Skeletal muscle tissue (tissue), 4 donors: ENCODE results near the gene PSMB7. TPM values are rescaled to one million over a fixed set of nuclear protein-coding genes. Genes with fewer than 3 reads are reported as not detected.
"Not testable (repeated sequence)": the region's sequence is repeated elsewhere in the genome, so short reads cannot be mapped to it uniquely, and the experiment has no call there.

ENCODE experiments used
- H3K27ac ChIP-seq: one replicate; pipeline ENCODE4 v1.7.0; 2013; ENCODE audit warnings: mild to moderate bottlenecking, low read depth, low read length, inconsistent platforms
- H3K27me3 ChIP-seq, 3 donors: one replicate each; pipeline ENCODE4 v1.7.0; 2013; ENCODE audit warnings: low read length in 3 of 3; ENCODE audit not compliant: control insufficient read depth in 3 of 3, insufficient read depth in 3 of 3
- H3K36me3 ChIP-seq, 3 donors: one replicate each; pipeline ENCODE4 v1.7.0; 2013; ENCODE audit warnings: low read length in 3 of 3; ENCODE audit not compliant: control insufficient read depth in 3 of 3, insufficient read depth in 3 of 3
- H3K4me1 ChIP-seq, 3 donors: one replicate each; pipeline ENCODE4 v1.7.0; 2013; ENCODE audit warnings: low read length in 3 of 3, mild to moderate bottlenecking in 3 of 3; ENCODE audit not compliant: control insufficient read depth in 3 of 3, insufficient read depth in 3 of 3
- H3K4me3 ChIP-seq, 3 donors: one replicate each; pipeline ENCODE4 v1.7.0; 2013; ENCODE audit warnings: low read length in 3 of 3
- H3K9ac ChIP-seq, 3 donors: one replicate each; pipeline ENCODE4 v1.7.0; 2013; ENCODE audit warnings: low read length in 3 of 3, mild to moderate bottlenecking in 3 of 3, moderate library complexity in 2 of 3, low read depth in 1 of 3
- H3K9me3 ChIP-seq, 3 donors: one replicate each; pipeline ENCODE4 v1.7.0; 2013; ENCODE audit warnings: low read length in 3 of 3; ENCODE audit not compliant: control insufficient read depth in 3 of 3
- total RNA-seq: library from RNA; depleted of rRNA; stranded (reverse); fragments of >200 nt; gene quantifications from one replicate; pipeline ENCODE4 v1.2.3, GENCODE V29; 2014
- donor health status: Osteomylitis.

Gene PSMB7
- total RNA-seq, 1 donor from 2014 or later: 215 TPM

DNA sequence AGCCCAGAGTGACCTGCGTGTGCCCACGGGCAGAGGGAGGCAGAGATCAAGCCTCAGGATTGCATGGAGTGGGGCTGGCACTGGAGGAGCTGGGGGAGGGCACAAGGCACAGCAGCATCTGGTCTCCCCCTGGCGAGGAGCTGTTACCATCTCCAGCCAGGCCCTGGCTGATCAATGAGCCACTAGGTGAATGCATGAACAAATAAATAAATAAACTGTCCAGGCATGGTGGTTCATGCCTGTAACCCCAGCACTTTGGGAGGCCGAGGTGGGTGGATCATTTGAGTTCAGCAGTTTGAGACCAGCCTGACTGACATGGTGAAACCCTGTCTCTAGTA is 14.3 kb upstream of the PSMB7 start:
- Histone ChIP-seq H3K36me3 (no peaks in the 10 kb centered on the region), H3K9ac (no peak overlapping the region), H3K4me1 (peaks cover 0 to 5% (median 0%) of the 10 kb centered on the region in 3 donors), H3K9me3 (no peaks in the 10 kb centered on the region), H3K4me3 (peak overlapping the region in 1 of 3 donors; percentile 49), H3K27ac (no peak overlapping the region), H3K27me3 (peaks cover 0 to 2% (median 0%) of the 10 kb centered on the region in 3 donors)

DNA sequence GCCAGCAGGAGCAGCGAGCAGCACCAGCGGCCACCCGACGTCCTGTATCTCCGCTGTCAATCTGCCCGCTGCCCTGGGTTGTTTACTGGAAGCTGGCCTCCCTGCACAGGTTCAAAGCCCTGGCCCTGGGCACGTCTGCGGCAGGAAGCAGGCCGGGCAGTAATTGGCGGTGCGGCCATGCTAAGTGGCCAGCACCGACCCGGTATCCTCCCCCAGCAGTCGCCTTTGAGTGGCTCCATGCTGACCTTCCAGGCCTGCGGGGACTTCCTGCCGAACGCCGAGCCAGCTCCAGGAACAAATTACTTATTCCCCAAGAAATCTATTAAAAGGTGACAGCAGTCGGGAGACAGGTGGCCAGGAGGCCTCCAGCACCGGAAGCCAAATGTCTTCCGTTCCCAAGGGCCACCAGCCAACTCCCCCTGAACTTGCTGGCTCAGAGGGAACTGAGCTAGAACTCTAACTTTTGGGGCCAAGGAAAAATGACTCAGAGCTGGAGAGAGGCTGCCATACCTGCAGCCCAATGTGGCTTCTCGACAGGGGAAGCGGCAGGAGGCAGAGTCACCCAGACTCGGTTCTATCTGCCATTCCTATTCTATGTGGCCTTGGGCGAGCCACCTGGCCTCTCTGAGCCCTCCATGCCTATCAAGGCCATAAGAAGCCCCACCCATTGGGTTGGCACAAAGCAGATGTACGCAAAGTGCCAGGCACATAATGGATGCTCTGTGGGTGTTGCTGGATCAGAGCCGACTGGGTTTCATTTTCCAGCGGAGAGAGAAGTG is 13.7 kb upstream of the PSMB7 start:
- Histone ChIP-seq H3K4me1 (peaks cover 0 to 5% (median 0%) of the 10 kb centered on the region in 3 donors), H3K27me3 (peaks cover 0 to 4% (median 0%) of the 10 kb centered on the region in 3 donors), H3K36me3 (no peaks in the 10 kb centered on the region)

DNA sequence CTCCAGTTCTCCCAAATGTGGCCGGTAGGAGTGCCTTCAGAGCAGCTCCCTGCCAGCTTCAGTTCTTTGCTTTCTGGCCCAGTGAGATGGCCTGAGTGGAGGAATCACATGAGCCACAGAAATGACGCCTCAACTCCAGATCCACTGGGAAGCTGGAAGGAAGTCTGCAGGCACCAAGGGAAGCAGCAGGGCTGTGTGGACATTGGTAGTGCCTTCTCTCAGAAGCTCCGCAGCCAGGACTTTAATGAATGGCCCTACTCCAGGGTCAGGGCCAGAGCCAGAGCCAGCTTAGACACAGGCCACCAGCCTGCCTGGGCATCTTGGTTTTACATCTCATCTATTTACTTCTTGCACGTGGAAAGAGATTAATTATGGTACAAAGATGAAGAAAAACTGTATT is 12.0 kb upstream of the PSMB7 start:
- no peak overlapping the region for H3K9ac ChIP-seq
- no peaks in the 10 kb centered on the region for H3K9me3 ChIP-seq
- no peak overlapping the region for H3K4me3 ChIP-seq
- H3K4me1 ChIP-seq: peaks cover 0 to 5% (median 0%) of the 10 kb centered on the region in 3 donors
- no peak overlapping the region for H3K27ac ChIP-seq
- H3K36me3 ChIP-seq: no peaks in the 10 kb centered on the region
- H3K27me3 ChIP-seq: peaks cover 0 to 10% (median 0%) of the 10 kb centered on the region in 3 donors

More for the DNA sequence above, 13.7 kb upstream of the PSMB7 start:
- Histone ChIP-seq H3K4me3 (peak overlapping the region in 1 of 3 donors; percentile 49), H3K9me3 (no peaks in the 10 kb centered on the region), H3K27ac (no peak overlapping the region), H3K9ac (peak overlapping the region in 1 of 3 donors; percentile 45)

DNA sequence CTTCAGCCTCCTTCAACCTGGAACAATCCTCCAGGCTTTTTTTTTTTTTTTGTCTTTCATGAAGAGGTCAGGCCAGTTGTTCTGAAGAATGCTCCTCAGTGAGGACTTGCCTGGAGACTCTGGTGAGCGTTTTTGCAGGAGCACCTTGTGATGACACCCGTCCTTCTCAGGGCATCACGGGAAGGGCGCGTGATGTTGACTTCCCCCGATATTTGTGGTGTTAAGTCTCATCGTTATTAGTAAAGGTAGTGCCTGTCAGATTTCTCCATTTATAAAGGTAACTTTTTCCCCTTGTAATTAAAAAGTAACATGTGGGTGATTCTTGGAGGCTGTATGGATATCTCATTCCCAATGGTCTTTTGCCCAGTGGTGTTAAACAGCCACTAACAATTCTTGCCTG is 11.1 kb upstream of the PSMB7 start:
- peaks cover 0 to 8% (median 0%) of the 10 kb centered on the region in 3 donors for H3K27me3 ChIP-seq

DNA sequence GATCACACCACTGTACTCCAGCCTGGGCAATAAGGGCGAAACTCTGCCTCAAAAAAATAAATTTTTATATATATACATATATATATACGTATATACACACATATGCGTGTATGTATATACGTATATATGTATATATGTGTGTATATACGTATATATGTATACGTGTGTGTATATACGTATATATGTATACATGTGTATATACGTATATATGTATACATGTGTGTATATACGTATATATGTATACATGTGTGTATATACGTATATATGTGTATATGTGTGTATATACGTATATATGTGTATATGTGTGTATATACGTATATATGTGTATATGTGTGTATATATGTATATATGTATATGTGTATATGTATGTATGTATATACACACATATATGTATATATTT is 10.5 kb upstream of the PSMB7 start:
- not testable (repeated sequence) for H3K36me3 ChIP-seq, H3K27me3 ChIP-seq, H3K9me3 ChIP-seq, H3K27ac ChIP-seq, H3K4me1 ChIP-seq, H3K4me3 ChIP-seq, H3K9ac ChIP-seq

More for the DNA sequence above, 11.1 kb upstream of the PSMB7 start:
- Histone ChIP-seq H3K9me3 (no peaks in the 10 kb centered on the region), H3K9ac (no peak overlapping the region), H3K4me3 (no peak overlapping the region), H3K36me3 (no peaks in the 10 kb centered on the region), H3K27ac (no peak overlapping the region), H3K4me1 (peaks cover 0 to 5% (median 0%) of the 10 kb centered on the region in 3 donors)

DNA sequence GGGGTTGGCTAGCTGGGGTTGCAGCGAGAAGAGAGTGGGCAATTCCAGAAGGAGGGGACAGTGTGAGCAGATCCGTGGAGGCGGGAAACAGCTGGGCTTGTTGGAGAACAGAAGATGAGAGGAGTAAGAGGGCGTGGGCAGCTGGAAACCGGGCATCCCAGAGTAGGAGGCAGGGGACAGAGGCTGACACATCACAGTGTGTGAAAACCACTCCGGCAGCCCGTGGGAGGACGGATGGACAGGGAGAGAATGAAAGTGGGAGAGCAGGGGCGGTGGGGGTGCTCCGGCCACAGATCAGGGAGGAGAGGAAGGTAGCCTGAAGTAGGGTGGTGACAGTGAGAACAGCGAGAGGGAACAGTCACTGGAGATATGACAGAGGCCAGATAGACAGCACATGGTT is 8.3 kb upstream of the PSMB7 start:
- Histone ChIP-seq H3K36me3 (no peaks in the 10 kb centered on the region), H3K27me3 (peaks cover 0 to 8% (median 0%) of the 10 kb centered on the region in 3 donors), H3K4me1 (no peaks in the 10 kb centered on the region), H3K9me3 (no peaks in the 10 kb centered on the region), H3K9ac (no peak overlapping the region), H3K4me3 (no peak overlapping the region), H3K27ac (no peak overlapping the region)

DNA sequence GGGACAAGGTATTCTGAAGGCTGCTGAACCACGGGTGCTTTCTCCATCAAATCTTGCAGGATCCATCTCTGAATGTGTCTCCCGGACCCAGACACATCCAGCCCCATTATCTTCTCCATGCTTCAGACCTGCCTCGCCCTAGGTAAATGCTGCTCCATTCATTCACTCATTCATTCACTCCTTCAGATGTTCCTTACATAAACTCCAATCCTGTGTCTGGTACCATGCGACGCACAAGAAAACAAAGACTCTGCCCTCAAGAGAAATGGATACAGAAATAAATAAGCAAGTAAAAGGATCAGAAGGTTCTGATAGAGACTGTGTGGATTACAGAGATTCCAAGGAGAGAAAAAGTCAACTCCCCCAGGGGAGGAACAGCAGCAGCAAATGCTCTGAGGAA is 7.9 kb upstream of the PSMB7 start:
- no peaks in the 10 kb centered on the region for H3K36me3 ChIP-seq

DNA sequence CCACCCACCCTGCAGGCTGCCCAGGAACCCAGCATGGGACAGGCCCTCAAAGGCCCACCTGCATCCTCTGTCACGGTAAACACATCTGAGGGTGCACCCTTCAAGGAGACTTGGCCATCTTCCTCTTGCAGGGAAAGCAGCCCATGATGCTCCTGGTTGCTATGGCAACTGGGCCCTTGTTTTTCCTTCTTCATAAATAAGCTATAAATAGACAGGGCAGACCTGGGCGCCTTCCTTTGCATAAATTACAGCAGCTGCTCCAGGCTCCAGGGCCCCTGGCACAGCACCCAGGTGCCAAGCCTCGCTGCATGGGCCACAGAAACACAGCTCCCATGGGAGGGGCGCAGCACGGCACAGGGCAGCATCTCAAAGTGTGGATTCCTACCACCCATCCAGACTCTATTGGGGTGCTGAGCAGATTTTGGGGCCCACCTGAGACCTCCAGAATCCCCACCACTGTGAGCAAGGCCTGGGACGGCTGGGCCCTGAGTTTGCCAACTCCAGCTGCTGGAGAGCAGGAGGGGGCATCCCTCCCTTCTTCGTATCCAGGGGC is 5.8 kb upstream of the PSMB7 start:
- Histone ChIP-seq H3K9me3 (no peaks in the 10 kb centered on the region), H3K27me3 (peaks cover 0 to 8% (median 0%) of the 10 kb centered on the region in 3 donors), H3K36me3 (no peaks in the 10 kb centered on the region), H3K4me1 (no peaks in the 10 kb centered on the region), H3K9ac (no peak overlapping the region), H3K4me3 (no peak overlapping the region), H3K27ac (no peak overlapping the region)

More for the DNA sequence above, 7.9 kb upstream of the PSMB7 start:
- no peaks in the 10 kb centered on the region for H3K9me3 ChIP-seq
- no peak overlapping the region for H3K4me3 ChIP-seq
- no peak overlapping the region for H3K9ac ChIP-seq
- H3K27me3 ChIP-seq: peaks cover 0 to 8% (median 0%) of the 10 kb centered on the region in 3 donors
- H3K27ac ChIP-seq: no peak overlapping the region
- no peaks in the 10 kb centered on the region for H3K4me1 ChIP-seq

DNA sequence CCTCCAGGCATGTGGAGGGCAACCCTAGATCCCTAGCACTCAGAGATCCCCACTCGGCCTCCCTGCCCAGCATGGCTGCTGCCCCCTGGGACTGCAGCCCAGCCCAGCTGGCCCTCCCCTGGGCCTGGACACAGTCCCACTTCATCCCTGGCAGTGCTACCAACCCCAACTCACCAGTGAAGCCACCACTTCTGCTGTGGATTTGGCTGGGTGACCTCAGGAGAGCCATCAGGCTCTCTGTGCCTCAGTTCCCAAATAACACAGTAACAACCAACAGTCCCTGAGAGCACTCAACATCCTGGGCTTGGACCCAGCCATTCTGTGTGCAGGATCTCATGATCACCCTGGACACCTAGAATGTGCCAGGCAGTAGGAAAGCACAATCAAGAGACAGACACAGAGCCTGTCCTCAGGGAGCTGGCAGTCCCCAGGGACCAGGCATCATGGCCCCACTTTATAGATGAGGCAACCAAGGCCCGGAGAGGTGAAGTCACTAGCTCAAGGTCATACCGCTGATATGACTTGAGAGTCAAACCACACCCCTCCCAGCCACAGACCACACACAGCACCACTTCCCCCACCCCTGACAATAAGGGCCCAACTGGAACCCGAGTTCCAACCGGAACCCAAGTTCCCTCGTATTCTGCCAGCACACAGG is 4.7 kb upstream of the PSMB7 start:
- H3K9me3 ChIP-seq: peaks cover 0 to 4% (median 0%) of the 10 kb centered on the region in 3 donors
- no peak overlapping the region for H3K4me3 ChIP-seq
- peaks cover 0 to 8% (median 0%) of the 10 kb centered on the region in 3 donors for H3K27me3 ChIP-seq
- H3K9ac ChIP-seq: no peak overlapping the region
- H3K36me3 ChIP-seq: no peaks in the 10 kb centered on the region
- no peak overlapping the region for H3K27ac ChIP-seq
- H3K4me1 ChIP-seq: peaks cover 0 to 4% (median 3%) of the 10 kb centered on the region in 3 donors
